Activated CD8-positive, alpha-beta memory T cell treated with anti-CD3 and anti-CD28 coated beads for 48 hours (primary cell): ENCODE results near the gene RCL1.

Experiments used
- DNase-seq, 3 experiments: peaks; one replicate each; pipeline ENCODE4 v3.0.0-alpha.2; 2020; ENCODE audit warnings: low read depth in 2 of 3, low spot score in 2 of 3

RCL1 gene

DNA sequence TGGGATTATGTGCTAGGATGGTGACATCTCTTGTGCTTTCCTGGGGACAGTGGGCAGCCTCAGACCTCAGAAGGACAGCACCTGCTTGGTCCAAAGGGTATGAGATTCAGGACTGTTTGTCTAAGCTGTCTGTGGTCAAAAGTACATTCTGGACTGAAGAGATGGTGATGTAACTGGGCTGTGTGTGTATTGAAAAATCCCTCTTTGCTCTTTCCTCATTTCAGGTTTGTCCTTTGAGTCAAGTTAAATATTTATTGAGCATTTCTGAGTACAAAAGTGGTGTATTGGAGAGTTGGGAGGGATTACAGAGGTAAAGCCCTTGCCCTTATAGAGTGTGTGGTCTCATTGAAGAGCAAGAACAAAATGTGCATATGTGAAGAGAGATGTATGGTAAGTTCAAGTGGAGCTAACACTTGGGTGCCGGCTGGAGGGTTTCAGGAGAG is 46.7 kb downstream of the RCL1 start:
- DNase-seq: no peak

DNA sequence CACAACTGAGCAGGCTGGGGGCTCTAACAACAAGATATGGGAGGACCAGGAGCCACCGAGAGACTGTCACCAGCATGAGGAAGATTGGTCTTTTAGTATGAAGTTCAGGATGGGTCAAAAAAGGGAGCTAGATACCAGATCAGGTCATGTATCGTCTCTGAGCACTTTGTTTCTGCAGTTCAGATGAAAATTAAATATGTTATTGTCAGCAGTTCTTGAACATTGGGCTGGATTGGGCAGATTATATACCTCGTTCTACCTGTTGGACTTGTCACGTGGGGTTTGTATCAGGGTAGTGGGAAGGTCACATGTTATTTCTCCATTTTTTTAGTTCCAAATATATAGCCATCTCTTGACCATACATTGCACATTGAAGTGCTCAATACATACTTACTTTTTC is 47.3 kb downstream of the RCL1 start:
- no peak for DNase-seq

DNA sequence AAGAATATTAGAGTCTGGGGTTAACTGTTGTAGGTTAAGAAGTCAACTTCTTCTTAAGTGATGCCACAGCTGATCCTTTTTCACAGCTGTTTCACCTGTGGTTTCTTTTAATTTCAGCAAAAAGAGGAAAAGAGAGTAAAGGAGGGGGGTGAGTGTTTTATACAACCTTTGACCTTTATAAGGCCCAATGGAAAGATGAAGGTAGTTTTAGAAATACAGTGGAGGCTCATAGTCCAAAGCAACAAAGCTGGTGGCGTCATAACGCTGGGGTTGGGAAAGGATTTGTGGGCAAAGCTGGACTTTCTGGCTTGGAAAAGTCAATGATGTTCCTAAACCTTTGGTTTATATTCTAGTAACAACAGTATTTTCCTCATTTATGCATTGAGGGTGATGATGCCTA is 49.5 kb downstream of the RCL1 start:
- no peak for DNase-seq

DNA sequence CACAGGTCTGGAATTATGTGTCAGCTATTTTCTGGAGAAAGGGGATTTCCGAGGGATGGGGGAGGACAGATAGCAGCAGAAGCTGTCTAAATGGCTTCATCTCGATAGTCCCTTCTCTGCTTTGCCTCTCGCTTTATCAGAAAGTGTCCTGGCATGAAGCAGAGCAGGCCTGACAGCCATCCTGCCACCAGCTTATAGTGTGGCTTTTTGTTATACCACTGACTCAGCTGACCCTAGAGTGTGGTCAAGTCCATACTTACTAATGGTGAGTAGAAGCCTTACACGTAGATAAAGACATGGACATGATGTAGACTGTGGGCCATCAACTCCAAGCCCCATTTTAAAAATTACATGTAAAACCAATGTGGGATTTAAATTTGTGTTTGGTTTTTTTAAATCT is 50.0 kb downstream of the RCL1 start:
- no peak for DNase-seq

DNA sequence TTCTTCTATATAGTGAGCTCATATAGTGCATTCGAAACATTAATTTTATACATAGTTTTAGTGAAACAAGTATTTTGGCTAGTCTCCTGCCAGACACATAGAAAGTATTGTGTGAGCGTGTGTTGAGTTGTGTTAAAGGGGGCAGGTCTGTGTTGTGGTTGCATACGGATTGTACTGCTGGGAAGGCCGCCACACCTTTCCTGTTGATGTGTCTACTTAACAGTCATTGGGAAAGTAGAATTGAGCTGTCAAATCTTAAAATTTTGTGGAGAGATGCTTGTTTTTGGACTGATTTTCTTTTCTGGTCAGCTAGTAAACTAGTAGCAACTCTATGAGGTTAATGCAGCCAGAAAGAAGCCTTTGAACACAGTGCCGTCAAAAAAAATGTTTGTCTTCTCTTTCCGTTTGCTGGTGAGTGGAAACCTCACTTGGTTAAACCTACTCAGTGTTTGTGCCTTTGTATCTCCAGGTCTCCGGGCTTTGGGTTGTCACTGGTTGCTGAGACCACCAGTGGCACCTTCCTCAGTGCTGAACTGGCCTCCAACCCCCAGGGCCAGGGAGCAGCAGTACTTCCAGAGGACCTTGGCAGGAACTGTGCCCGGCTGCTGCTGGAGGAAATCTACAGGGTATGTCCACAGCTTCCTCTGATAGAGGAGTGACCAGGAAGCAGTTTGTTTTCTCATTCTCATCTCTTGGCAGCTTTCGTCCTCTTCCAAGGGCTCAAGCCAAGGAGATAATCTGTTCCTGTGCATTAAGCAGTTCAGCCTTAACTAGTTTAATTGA is 51.5 kb downstream of the RCL1 start:
- no peak for DNase-seq

DNA sequence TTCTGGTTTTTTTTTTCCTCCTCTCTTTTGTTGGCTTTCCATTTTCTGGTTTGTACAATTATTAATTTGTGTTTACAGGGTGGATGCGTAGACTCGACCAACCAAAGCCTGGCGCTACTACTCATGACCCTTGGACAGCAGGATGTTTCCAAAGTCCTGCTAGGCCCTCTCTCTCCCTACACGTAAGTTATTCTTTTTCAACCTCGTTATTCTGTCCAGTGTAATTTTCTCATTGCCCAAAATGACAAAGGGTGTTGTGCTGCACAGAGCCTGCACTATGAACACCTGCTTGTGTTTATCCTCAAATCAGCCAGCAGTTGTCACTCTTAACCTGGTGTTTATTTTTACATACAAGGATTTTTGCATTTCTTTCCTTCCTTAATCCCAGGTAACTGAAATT is 56.6 kb downstream of the RCL1 start:
- DNase-seq: no peak

DNA sequence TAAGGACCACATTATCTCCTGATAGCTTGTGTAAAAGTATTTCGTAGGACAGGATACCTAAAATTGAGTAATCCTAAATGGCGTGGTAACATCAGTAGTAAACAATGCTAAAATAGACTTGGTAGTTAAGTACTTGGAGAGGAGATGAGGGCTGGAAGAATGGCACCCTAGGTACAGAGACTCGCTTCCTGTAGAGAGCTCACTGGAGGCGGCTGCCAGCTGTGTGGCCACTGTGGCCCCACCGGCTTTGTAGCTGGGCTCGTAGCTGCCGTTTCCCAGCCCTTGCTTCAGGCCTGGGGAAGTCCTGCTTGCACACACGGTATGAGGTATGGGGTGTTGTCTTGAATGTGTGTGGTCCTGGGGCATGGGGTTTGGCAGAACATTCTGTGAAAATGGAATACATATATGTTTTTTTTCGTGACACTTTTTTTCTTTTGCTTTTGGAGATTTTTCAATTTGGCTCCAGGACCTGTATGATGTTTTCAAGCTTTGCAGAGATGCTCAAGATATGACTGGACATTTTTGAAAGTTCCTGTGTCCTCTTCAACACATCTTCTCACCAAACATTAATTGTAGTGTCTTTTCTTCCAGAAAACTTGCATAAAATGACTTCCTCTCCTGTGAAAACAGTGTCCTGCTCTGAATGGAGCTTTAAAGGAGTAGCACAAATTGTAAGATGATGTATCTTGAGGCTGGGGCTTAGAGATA is 58.0 kb downstream of the RCL1 start:
- no peak for DNase-seq

DNA sequence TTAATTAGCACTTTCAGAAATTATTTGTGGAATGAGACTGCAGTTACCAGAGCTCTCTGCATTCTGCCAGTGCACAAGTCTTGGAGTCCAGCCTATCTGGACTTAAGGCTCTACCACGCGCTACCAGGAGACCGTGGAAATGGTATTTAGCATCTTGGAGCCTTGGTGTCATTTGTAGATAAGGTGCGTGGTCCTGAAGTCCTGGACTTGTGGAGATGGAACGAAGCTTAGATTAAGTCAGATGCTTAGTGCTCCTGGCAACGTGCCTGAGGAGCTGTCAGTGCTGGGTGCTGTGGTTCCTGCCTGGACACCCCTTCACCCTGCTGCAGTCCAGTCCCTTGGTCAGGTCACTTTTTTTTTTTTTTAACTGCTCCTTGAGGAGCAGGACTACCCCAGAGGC is 59.7 kb downstream of the RCL1 start:
- DNase-seq: no peak

DNA sequence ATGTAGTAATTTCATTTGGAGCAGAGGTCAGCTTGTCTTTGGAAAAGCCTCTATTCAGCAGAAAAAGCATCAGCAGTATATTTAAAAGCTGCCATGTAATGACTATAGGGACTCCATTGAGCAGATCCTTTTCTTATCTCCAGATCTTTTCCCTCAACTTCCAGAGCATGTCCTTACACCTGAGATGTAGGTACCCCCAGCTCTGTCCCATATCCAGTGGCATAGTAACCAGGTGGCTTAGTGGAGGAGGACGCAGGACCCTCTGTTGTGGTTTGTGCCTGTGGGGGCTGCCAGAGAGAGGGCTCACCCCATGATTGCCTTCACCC is 61.5 kb downstream of the RCL1 start:
- DNase-seq: no peak

DNA sequence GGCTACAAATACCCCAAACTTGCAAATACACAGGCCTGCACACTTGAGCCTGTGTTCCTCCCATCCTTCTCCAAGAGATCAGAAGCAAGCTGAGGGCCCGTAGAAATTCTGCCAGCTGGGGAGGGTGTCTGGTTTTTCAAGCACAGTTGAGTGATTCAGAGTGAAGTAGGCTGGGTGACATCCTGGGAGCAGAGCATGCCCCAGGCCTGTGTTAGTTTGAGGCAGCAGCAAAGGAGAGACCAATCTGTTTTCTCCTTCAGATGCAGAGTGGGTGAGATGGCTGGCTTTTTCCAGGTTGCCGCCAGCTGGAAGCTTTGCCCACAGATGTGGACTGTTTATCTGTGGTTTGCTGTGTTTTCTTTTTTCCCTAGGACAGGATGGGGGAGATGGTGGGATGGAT is 63.1 kb downstream of the RCL1 start:
- no peak for DNase-seq

DNA sequence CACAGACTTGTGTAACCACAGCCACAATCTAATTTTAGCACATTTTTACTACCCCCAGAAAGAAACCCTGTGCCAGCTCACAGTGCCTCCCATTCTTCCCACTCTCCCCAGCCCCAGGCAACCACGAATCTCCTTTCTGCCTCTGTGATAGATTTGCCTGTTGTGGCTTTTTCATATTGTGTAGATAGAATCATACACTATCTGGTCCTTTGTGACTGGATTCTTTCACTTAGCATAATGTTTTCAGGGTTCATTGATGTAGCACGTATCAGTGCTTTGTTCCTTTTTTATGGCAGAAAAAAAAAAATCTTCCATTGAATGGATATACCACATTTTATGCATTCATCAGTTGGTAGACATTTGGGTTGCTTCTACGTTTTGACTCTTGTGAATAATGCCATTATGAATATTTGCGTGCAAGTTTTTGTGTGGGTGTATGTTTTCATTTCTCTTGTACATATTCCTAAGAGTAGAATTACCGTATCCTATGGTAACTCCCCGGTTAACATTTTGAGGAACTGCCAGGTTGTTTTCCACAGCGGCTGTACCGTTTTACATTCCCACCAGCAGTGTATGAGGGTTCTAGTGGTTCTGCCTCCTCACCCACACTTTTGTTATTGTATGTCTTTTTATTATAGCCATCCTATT is 64.5 kb downstream of the RCL1 start:
- DNase-seq: no peak

DNA sequence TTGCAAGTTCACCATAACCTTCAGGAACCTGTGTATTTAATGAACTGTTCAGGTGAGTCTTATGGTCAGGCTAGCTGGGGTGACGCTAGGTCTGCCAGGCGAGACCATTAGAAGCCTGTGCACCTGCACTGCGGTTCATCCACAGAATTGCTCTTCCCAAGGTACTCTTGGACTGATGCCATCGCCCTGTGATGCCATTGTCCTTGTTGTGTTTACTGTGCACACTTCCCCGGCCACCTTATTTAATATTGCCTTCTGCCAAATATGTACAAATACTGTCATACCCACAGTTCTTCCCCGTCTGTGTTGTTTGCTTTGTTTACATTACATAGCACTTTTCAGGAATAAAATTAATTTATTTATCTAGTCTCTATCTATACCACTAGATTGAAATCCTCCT is 66.3 kb downstream of the RCL1 start:
- DNase-seq: no peak

DNA sequence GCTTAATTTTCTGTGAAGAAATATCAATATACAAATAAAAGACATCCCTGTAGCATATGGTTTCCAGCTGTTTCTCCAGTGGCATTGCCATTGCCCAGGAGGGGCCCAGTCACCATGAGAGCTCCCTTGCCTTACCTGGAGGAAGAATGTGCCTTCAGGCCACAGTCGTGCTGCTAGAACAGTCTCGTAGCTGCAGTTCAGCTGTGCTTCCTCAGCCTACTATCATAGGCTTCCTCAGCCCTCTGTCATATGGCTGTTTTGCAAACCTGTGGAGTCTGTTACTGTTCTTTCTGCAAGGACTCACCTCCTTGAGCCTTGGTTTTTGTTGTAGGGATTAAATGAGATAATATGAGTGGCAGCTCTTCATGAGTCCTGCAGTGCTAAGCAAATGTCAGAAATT is 67.6 kb downstream of the RCL1 start:
- no peak for DNase-seq

DNA sequence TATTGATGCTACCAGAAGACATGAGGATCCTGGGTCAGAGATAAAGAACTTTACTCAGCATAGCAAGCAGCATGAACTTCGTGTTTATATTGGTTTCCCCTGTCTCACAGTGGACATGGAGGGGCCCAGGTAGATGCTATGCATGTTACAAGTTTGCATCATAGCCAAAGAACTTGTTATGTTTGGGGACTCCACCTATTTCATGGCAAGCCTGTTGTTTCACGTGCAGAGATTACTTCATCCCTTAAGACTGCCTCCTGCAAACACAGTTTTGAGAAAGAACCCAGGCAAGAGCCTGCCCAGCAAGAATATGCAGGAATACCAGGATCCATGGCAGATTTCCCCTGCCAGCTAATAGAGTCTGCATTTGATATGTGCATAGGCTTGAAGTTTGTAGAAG is 68.4 kb downstream of the RCL1 start:
- no peak for DNase-seq

DNA sequence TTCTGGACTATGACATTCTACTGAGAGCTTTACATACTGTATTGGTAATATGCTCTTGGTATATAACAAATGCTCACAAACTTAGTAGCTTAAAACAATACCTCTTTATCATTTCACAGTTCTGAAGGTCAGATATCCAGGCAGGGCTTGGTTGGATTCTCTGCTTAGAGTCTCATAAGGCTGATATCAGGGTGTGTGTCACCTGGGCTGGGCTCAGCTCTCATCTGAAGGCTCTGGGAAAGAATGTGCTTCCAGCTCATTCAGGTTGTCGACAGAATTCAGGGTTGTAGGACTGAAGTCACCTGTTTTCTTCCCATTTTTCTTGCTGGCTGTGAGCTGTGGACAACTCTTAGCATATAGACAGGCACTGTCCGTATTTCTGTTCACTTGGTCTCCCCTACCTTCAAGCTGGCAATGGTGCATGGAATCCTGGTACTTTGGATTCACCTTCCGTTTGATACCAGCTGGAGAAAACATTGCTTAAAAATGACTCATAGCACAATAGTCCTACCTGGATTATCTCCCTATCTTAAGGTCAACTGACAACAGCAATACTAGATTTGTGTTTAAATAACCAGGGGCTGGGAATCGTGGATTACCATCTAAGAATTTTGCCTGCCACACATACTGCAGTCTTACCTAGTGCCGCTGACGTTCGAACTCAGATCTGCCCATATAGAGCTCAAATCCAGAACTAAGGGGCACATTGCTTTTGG is 69.2 kb downstream of the RCL1 start:
- DNase-seq: no peak

DNA sequence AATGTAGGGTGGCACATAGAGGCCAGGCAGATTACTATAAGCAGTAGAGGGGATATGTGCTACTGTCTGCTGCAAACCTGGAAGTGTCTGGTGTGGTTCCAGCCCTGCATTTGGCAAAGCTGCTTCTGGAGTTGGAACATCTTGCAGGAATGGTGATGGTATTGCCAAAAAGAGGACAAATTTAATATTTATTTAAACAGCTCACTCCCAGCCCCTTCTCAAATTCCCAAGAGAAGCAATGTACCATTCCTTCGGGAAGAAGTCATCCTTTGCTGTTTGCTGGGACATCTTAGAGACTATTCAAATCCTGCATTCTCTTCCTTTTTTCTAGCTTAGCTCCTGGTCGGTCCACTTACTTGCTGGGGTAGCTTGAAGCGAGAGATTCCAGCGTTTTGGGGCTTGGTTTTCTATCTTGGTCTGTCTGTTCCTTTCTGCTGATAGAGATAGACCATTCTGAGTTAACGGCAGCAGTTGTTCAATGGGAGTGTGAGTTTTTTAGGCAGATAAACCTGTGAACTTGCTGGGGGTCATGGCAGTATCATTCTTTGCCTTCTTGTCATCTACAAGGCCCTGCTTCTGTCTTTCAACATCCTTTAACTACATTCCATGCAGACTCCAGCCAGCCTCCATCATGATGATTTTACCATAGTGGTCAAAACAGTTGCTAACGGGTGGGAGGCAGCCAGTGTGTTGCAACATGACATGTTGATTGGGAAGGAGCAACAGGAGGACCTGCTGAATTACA is 69.9 kb downstream of the RCL1 start:
- no peak for DNase-seq

DNA sequence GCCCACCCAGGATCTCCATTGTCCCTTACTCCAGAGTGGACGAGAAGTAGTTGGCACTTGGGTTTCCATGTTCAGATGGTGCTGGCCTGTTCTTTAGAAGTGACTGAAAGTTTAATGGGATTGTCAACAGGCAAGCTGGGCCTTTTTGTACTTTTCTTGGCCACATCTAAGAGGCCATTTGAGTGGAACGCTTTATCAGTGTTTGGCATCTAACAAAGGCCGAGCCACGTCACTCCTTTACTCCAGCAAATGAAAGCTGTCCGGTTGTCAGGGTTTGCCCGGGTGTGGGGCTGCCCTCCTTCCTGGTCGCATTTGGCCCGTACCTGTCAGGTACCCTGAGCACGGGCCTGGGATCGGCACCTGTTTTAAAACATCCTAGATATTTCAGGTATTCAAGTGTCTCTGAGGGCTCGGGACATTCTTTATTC is 71.5 kb downstream of the RCL1 start:
- no peak for DNase-seq

DNA sequence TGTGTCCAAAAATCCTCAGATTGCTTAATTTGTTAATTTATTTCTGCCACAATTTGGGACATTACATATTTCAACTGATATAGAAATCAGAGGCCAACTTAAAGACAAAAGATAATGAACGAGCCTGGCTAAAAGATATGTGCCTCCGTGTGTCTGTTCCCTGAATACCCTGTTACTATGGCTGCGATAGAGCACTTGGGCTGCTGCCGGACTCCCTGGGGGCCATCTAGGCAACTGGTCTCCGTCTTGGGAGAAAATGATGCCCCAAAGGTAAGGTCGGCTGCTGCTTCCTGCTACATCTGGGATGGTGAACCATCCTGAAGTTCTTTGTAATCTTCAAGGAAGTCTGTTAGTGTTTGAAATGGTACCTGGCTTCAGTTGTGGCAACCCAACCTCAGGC is 72.0 kb downstream of the RCL1 start:
- no peak for DNase-seq

DNA sequence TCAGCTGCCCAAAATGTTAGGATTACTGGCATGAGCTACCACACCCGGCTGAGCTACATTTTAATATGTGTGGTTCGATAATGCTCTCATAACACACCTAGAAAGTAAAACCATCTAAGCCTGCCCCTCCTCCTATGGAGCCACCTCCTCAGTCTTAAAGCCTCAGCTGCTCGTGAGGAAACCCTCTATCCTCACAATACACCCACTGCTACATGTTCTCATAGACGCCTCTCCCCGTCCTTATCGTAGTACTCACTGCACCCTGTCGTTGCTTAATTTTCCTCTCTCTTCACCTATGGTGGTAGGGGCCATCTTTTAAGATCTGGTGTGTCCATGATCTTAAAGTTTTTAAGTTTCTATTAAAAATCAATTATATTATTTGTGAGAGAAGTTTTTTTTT is 72.9 kb downstream of the RCL1 start:
- DNase-seq: no peak

DNA sequence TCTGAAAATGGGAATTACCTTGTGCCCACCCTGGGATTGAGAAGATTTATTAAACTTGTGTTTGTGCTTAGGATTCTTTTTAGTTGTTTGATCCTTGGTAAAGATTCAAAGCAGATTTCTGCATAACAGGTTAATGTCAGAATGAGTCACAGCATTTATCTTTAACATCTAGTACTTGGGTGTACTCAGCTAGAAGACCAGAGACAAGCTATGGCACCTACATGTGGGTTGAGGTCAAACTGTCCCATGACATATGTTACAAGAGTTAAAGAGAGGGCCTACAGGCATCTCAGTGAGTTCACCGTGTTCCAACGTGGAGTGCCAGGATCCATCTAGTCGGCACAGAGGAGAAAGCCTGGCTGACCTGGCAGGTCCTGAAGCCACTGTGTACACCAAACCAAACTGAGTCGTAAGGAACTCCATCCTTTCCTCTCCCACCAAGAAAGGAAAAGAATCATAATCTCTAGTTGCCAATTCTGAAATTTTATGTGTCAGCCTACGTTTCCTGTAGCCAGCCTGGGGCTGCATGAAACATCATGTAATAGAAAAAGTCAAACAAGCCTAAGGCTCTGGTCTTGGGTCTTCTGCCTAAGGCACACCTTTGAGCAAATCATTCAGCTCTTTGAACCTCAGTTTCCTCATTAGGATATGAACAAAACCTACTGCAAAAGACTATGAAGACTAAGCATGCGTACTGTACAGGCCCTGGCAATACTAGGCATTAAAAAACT is 73.7 kb downstream of the RCL1 start:
- peak in 1 of 3 experiments; percentile 9 for DNase-seq
